Heart right ventricle (tissue), 16 donors: ENCODE results near the gene LUZP2. TPM values are rescaled to one million over a fixed set of nuclear protein-coding genes. Genes with fewer than 3 reads are reported as not detected.

Experiments
- ATAC-seq, 8 donors: fragments of 200-7000 bp; cut with Tn5 transposase; one replicate each; pipeline ENCODE4 v1.9.1; 2020; ENCODE audit warnings: mild to moderate bottlenecking in 8 of 8, moderate library complexity in 8 of 8, moderate number of reproducible peaks in 1 of 8
- DNase-seq, 2 donors: peaks; one replicate each; pipeline ENCODE4 v3.0.0-alpha.2; 2020
- H3K27ac ChIP-seq, 10 donors: fragments of 200-600 bp; sonication (generic) in 2 of 10; one replicate each; pipeline versions ENCODE4 v1.5.0 to v1.8.0; 2020 to 2022; ENCODE audit warnings: mild to moderate bottlenecking in 3 of 10
- H3K27me3 ChIP-seq, 7 donors: fragments of 200-600 bp; one replicate each; pipeline ENCODE4 v1.8.0; 2021 to 2022; ENCODE audit warnings: mild to moderate bottlenecking in 2 of 7
- H3K36me3 ChIP-seq, 9 donors: fragments of 200-600 bp; sonication (generic) in 1 of 9; one replicate each; pipeline versions ENCODE4 v1.5.0 to v1.8.0; 2020 to 2022; ENCODE audit warnings: mild to moderate bottlenecking in 2 of 9
- H3K4me1 ChIP-seq, 9 donors: fragments of 200-600 bp; sonication (generic) in 1 of 9; one replicate each; pipeline versions ENCODE4 v1.5.0 to v1.8.0; 2020 to 2022; ENCODE audit warnings: mild to moderate bottlenecking in 4 of 9
- H3K4me3 ChIP-seq, 10 donors: fragments of 200-600 bp; sonication (generic) in 2 of 10; one replicate each; pipeline versions ENCODE4 v1.5.0 to v1.8.0; 2020 to 2022; ENCODE audit warnings: mild to moderate bottlenecking in 7 of 10, moderate library complexity in 2 of 10
- H3K9me3 ChIP-seq, 11 donors: fragments of 200-600 bp in 10 of 11; sonication (generic) in 2 of 11; one replicate each; pipeline versions ENCODE4 v1.5.0 to v1.8.0; 2013 to 2022; ENCODE audit warnings: mild to moderate bottlenecking in 2 of 11, control low read depth in 1 of 11, moderate library complexity in 1 of 11
- WGBS, 2 donors: extraction: QIAGEN DNeasy Blood & Tissue Kit; methylation state at CpG; one replicate each; pipeline ENCODE4 v1.1.7; 2013; ENCODE audit warnings: inconsistent platforms in 1 of 2; 5-methylcytosine and 5-hydroxymethylcytosine counted together
- intact Hi-C, 10 donors: fragments of 100-400 bp; cut with DNase I; formaldehyde crosslinking; loops; one replicate each; pipeline versions ENCODE4 v1.11.1 to v1.14.2; 2022
- polyA plus RNA-seq, 2 donors: library from polyadenylated mRNA; stranded (reverse); fragments of 200-250 nt; gene quantifications; one replicate each; pipeline ENCODE4 v1.2.3, GENCODE V29; 2013
- total RNA-seq, 10 donors: library from RNA; stranded (reverse); fragmentation: NEBNext Ultra II Directional in 3 of 10; extraction: Animal tissue kit (Norgen Biotek cat#: 25700) in 3 of 10; gene quantifications; one replicate each; pipeline versions ENCODE4 v1.2.1 to v1.2.4, GENCODE V29; 2021 to 2023
- TF ChIP-seq, protein P1 (sequence below), 9 donors: fragments of 200-600 bp; sonication (generic) in 2 of 9; IDR thresholded peaks; one replicate each; pipeline versions ENCODE4 v1.5.0 to v1.8.0; 2021 to 2022; ENCODE audit warnings: antibody characterized with exemption in 9 of 9, mild to moderate bottlenecking in 5 of 9, moderate library complexity in 1 of 9
- donor health status: Arrhythmogenic right ventricular cardiomyopathy.
- donor health status: ischemic (EF 13 %, LVEDD 7.1; RV severe dilation, severe dysfunction).
- donor health status: healthy with polysubstance abuse.
- donor health status: DM: no; HTN: yes; CAD: no.
- donor health status: DM: no; HTN: no; CAD: no.
- donor health status: ischemic (EF 25% LVEDD 6.9; RV normal size, moderate dysfunction).
- donor health status: ischemic (EF 25% LVEDD 5.7; RV mildly dilated, moderate dysfunction).
- donor health status: healthy.
- donor health status: DM: yes; HTN: yes; CAD: no.
- donor health status: Ischemic cardiomyopathy.
- donor health status: ischemic (EF 35%, LVEDD 5.7; RV mildly dilated, moderate dysfunction).
- donor health status: nonischemic (EF 11% LVEDD 7.7; RV severe dilation, severe dysfunction).
- donor health status: DM: yes; HTN: yes; CAD: no.
- donor health status: PGD.
- donor health status: ischemic (EF 29% LVEDD 5.4; RV normal size, mild dysfunction).
- donor health status: nonischemic (EF 23%, LVEDD 6.1; RV moderate dilation, normal function).

Gene LUZP2
- total and polyA plus RNA-seq, 12 donors = 0.07 to 0.46 (median 0.18) TPM; not detected in 6

DNA sequence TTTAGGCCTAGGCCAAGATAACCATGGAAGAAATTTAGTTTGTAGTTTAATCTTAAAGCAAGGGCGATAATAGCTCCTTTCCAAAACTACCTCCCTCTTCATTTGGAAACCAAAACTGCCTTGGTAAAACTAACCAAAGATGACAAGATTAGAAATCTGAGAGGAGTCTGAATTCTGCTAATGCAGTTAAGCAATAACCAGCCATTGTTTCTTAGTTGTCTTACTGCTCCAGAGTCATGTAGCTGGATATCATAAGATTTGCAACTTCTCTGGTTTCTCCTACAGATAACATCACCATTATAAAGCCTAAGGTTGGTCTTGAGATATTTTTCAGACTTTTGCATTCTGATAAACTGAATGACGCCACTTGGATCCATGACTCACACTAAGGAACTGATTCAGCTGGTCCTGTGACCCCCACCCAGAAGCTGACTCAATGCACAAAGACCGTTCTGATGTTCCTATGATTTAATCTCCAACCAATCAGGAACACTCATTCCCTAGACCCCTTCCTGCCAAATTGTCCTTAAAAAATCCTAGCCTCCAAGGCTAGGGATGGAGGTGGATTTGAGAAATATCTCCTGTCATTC is 200.8 kb downstream of the LUZP2 start:
- 74 to 77% methylated on average over 3 of the region's 3 CpGs for WGBS, 2 donors
- Histone ChIP-seq H3K27me3 (no peaks in the 10 kb centered on the region), H3K4me1 (no peaks in the 10 kb centered on the region), H3K4me3 (no peak overlapping the region), H3K27ac (no peak overlapping the region), H3K36me3 (no peaks in the 10 kb centered on the region), H3K9me3 (peaks cover 0 to 16% (median 0%) of the 10 kb centered on the region in 11 donors)
- TF ChIP-seq, protein P1, sequence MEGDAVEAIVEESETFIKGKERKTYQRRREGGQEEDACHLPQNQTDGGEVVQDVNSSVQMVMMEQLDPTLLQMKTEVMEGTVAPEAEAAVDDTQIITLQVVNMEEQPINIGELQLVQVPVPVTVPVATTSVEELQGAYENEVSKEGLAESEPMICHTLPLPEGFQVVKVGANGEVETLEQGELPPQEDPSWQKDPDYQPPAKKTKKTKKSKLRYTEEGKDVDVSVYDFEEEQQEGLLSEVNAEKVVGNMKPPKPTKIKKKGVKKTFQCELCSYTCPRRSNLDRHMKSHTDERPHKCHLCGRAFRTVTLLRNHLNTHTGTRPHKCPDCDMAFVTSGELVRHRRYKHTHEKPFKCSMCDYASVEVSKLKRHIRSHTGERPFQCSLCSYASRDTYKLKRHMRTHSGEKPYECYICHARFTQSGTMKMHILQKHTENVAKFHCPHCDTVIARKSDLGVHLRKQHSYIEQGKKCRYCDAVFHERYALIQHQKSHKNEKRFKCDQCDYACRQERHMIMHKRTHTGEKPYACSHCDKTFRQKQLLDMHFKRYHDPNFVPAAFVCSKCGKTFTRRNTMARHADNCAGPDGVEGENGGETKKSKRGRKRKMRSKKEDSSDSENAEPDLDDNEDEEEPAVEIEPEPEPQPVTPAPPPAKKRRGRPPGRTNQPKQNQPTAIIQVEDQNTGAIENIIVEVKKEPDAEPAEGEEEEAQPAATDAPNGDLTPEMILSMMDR (IDR thresholded peaks at IDR 0.05) = no peak
- no peak for DNase-seq
- no peak for ATAC-seq
- intact Hi-C loops = no loop called here

DNA sequence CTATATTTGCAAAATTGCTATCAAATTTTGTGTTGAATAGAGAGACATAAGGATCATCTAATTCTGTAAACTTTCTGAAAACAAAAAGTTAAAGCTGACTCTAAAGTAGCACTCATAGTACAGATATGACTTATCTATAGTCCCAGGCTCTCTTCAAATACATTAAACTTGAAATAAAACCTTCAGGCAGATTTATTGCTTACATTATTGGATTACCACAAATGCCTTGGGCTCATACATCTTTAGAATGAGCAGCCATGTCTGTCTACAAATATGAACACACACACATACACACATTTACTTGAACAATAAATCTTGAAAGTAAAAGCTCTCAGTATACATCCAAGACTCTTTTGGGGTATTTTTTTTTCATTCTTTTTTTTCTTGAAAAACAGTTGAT is 207.9 kb downstream of the LUZP2 start:
- H3K36me3 ChIP-seq = no peaks in the 10 kb centered on the region
- no peaks in the 10 kb centered on the region for H3K4me1 ChIP-seq
- H3K27me3 ChIP-seq = no peaks in the 10 kb centered on the region
- TF ChIP-seq, protein P1 (IDR thresholded peaks at IDR 0.05) = no peak
- DNase-seq (no peak), ATAC-seq (no peak)
- no peak overlapping the region for H3K27ac ChIP-seq
- intact Hi-C loops = no loop called here
- peaks cover 0 to 7% (median 0%) of the 10 kb centered on the region in 11 donors for H3K9me3 ChIP-seq
- H3K4me3 ChIP-seq = no peak overlapping the region

DNA sequence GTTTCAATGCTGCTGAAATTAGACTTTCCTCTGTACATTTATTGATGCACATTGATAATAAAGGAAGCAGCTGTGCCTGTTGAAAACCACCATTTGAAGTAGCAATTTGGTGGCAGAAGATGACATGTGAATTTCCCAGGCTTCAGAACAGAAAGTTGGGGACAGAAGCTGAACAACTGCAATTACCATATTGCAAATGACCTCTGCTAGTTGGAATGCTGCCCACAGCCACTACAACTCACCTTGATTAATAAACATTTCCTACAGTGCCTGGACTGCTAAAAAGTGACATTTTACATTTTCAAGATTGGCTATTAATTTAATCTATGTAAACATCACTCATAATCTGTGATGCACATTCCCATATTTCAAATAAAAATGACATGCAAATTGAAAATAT is 208.6 kb downstream of the LUZP2 start:
- Histone ChIP-seq H3K36me3 (no peaks in the 10 kb centered on the region), H3K4me1 (no peaks in the 10 kb centered on the region), H3K4me3 (no peak overlapping the region), H3K27ac (no peak overlapping the region), H3K27me3 (no peaks in the 10 kb centered on the region), H3K9me3 (peaks cover 0 to 7% (median 0%) of the 10 kb centered on the region in 11 donors)
- intact Hi-C loops = no loop called here
- TF ChIP-seq, protein P1 (IDR thresholded peaks at IDR 0.05) = no peak
- no peak for ATAC-seq
- DNase-seq = no peak

DNA sequence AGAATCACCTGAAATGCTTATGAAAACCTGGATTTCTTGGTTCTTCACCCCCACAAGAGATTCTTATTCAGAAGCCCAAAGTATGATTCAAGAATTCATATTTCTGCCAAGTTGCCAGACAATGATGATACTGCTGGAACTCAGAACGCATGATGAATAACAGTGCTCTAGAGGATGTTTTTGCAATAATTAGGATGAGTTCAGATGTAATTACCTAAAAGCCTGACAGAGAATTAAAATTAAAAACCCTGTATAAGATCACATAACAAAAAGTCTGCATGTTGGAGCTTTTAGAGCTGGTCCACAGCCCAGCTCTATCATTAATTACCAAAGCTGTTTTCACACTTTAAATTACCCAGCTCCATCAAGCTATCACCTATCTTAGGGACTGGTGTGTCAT is 211.8 kb downstream of the LUZP2 start:
- intact Hi-C loops = no loop called here
- Histone ChIP-seq H3K36me3 (no peaks in the 10 kb centered on the region), H3K4me3 (no peak overlapping the region), H3K4me1 (no peaks in the 10 kb centered on the region), H3K27ac (no peak overlapping the region), H3K27me3 (no peaks in the 10 kb centered on the region), H3K9me3 (peaks cover 0 to 7% (median 0%) of the 10 kb centered on the region in 11 donors)
- ATAC-seq (no peak), DNase-seq (no peak)
- TF ChIP-seq, protein P1 (IDR thresholded peaks at IDR 0.05) = no peak
- 74 to 77% methylated on average over 1 of the region's 1 CpG for WGBS, 2 donors
